Left renal cortex interstitium (tissue), 4 donors: ENCODE measurements around the gene TMEM132C. TPM values are rescaled to one million over a fixed set of nuclear protein-coding genes. Genes with fewer than 3 reads are reported as not detected.

Experiments
- DNase-seq, 4 donors: peaks; one replicate each; pipeline ENCODE4 v3.0.0-alpha.2; 2013; ENCODE audit warnings: low read depth in 4 of 4, low spot score in 2 of 4, missing footprints in 1 of 4
- polyA plus RNA-seq, 4 donors: library from polyadenylated mRNA; unstranded; fragments of 120-200 nt; gene quantifications; one replicate each; pipeline ENCODE4 v1.2.1, GENCODE V29; 2013; ENCODE audit not compliant: insufficient read length in 4 of 4

TMEM132C gene
- polyA plus RNA-seq, 4 donors, result 1.9 to 3.8 (median 2.4) TPM

GRCh38 chr12:128693115-128693514 is 426.1 kb downstream of the TMEM132C start:
- DNase-seq, result no peak

DNA sequence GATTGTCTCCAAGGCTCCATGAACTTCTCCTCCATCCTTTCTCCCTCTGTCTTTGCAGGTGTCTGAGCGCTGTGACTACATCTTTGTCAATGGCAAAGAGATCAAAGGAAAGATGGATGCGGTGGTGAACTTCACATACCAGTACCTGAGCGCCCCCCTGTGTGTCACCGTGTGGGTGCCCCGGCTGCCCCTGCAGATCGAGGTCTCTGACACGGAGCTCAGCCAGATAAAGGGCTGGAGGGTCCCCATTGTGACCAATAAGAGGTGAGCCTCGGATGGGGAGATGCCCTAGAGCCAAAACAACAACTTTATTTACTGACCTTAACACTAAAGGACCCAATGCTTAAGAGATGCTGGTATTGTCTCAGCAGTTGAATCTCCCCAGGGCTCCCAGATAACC is 426.8 kb downstream of the TMEM132C start:
- no peak for DNase-seq

GRCh38 chr12:128694445-128694844 is 427.5 kb downstream of the TMEM132C start:
- no peak for DNase-seq

- no peak for DNase-seq
Measured at GRCh38 chr12:128695697-128696096, 428.7 kb downstream of the TMEM132C start.

DNA sequence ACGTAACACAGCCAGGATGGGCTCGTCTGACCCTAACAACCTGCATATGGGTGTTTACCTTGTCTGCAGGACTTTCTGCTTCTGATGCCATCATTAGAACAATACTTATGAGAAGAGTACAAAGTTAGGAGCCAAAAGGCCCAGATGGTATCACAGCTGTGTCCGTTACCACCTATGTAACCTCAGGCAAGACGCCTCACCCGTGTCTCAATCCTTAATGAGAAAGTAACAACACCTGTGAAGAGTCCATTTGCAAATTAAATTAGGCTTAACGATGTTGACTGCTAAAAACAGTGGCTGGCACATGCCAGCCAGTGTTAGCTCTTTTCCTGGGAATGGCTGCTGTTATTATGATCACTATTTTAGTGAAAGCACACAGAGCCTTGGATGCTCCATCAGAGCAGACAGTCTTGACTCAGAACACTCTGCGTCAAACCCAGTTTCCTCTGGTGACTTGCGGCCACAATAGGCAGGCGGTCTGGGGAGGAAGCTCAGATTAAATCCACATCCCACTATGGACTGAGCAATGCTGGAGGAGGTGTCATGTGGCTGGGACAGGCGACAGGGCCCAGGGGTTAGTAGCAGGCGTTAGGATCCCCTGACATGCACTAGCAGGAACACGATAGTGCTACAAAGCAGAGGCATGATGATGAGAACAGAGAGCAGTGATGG is 431.5 kb downstream of the TMEM132C start:
- DNase-seq, result no peak

DNA sequence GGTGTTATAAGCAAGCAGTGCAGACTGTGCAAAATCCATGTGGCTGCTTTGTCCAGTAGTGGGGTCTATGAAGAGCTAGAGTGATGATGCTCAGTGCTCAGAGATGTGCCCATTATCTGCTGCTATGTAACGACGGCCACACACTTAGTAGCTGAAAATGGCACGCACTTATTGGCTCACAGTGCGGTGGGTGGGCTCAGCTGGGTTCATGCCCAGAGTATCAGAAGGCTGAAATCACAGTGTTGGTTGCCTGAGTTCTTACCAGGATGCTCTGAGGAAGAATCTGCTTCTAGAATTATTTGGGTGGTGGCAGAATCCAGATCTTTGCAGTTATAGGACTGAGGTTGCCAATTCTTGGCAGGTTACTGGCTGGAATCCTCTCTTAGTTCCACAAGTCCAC is 432.1 kb downstream of the TMEM132C start:
- DNase-seq, result no peak

DNA sequence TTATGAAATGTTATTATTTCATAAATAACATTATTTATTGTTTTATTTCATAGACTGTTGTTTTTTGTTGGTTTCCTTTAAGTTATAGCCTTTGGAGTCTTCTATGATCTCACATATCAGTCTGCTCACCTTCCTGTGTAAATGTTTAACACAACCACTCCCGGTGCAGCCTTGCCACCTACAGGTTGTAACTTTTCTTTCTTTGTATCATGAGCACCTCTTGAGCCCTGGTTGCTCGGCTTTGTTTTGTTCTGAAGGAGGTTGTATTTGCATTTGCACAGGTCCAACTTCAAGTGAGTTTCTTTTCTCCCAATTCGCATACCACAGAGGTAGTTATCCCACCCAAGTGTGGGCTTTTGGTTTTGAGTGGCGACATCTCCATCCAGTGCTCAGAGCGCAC is 435.4 kb downstream of the TMEM132C start:
- no peak for DNase-seq

DNA sequence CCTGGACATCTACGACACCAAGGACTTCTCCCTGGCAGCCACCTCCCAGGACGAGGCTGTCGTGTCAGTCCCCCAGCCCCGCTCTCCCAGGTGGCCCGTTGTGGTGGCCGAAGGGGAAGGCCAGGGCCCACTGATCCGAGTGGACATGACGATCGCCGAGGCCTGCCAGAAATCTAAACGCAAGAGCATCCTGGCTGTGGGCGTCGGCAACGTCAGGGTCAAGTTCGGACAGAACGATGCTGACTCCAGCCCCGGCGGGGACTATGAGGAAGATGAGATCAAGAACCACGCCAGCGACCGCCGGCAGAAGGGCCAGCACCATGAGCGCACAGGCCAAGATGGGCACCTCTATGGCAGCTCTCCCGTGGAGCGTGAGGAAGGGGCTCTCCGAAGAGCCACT is 438.2 kb downstream of the TMEM132C start:
- no peak for DNase-seq

DNA sequence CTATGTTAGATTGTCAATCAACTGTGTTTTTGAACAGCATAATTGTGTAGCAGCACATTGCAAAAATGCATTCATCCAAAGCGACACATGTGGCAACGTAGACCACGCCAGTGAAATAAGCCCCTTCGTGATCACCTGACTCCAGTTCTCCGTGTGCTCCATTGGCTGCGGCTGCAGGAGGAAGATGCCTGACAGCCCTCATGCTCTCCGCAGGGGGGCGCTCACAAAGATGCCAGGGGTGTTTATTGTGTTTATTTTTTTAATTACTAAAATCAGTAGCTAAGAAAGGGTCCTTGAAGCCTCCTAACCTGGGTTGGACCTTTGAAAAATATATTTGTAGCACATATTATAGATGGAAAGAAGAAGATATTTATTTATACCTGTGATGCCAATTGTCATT is 440.5 kb downstream of the TMEM132C start:
- no peak for DNase-seq

GRCh38 chr12:128708789-128709188 is 441.8 kb downstream of the TMEM132C start:
- no peak for DNase-seq

GRCh38 chr12:128709660-128710059 is 442.7 kb downstream of the TMEM132C start:
- DNase-seq, result no peak

GRCh38 chr12:128711486-128711885 is 444.5 kb downstream of the TMEM132C start:
- DNase-seq, result no peak

- DNase-seq, result no peak
Measured at GRCh38 chr12:128712622-128713021, 445.7 kb downstream of the TMEM132C start.

GRCh38 chr12:128715485-128715884 is 448.5 kb downstream of the TMEM132C start:
- DNase-seq, result no peak

GRCh38 chr12:128724468-128725046 is 457.6 kb downstream of the TMEM132C start:
- no peak for DNase-seq

DNA sequence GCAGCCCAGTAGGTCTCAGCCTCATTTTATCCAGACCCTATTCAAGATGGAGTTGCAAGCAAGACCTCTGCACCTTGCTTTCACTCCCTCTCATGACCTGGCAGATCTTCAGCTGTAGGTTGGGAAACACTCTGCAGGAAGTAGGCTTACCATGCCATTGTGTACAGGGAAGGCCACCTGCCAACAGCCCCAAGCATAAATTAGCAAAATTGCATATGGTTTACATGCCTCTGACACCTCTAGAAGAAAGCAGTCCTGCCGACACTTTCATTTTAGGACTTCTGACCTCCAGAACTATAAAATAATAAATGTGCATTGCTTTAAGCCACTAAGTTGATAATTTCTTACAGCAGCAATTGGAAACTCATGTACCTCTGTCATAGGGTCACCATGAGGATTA is 459.9 kb downstream of the TMEM132C start:
- DNase-seq, result no peak

GRCh38 chr12:128727461-128727860 is 460.5 kb downstream of the TMEM132C start:
- DNase-seq, result no peak

DNA sequence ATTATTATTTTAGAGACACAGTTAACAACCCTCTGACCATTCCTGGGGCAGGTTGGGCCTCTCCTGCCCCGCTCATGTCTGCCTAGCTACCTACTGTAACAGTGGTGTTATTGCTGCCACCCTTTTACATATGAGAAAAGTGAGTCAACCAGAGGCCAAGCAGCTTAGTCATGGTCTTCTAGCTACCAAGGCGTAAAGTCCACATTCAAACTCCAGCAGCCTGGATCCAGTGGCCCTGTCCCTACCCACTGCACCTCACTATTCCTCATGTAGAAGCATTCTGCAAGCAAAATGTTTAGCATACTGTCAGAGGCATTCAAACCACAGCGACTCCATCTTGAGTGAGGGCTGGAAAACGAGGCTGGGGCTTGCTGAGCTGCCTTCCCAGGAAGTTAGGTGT is 461.0 kb downstream of the TMEM132C start:
- DNase-seq, result no peak

DNA sequence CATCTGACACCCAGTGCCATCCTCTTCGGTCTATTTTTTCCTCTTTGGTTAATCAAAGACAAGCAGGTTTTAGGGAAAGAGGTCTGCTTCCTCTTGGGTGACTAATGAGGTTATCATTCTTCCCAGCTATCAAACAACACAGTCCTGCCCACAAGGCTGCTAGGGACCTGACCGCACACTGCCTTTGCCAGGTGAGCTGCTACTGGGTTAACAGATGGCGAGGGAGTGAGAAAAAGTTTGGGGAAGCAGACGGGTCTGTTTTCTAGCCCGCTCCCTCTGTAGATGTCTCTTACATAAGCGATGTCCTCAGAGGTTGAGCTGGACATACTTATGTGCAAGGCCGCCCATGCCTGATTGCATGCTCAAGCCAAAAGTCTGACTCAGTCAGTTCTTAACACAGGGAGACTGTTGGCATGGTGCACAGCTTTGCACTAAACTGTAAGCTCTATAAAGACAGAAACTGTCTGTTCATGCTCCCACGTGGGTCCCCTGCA is 462.7 kb downstream of the TMEM132C start:
- no peak for DNase-seq

DNA sequence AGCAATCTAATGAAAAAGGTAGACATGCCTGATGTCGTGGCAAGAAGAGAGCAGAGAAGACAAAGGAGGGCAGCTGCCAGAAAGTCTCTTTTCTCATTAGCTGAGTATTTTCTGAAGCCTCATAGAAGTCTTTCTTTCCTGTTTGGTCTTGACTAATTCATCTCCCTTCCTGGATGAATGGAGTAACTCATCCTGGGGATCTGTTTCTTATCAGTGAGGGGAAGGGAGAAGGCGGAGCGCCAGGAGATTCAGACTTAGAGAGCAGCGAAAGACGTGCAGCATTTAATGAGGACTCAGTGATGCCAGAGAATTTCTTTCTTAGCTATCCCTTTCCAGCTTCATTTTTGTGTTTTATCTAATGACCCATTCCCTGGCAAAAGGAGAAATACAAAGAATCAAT is 467.4 kb downstream of the TMEM132C start:
- DNase-seq, result no peak

- no peak for DNase-seq
Measured at GRCh38 chr12:128737292-128737966, 470.5 kb downstream of the TMEM132C start.

- no peak for DNase-seq
Measured at GRCh38 chr12:128743916-128744315, 476.9 kb downstream of the TMEM132C start.
